A549 (cell line): Measurements from ENCODE around the gene RDH11.

Experiments used
- EHMT2 ChIP-seq: fragments of 200-600 bp; sonication (generic); IDR thresholded peaks from 2 replicates; pipeline ENCODE4 v1.6.1; 2016; ENCODE audit warnings: antibody characterized with exemption, low read depth, mild to moderate bottlenecking, moderate library complexity
- HMGXB4 ChIP-seq: fragments of 250-450 bp; sonication (Bioruptor Pico); IDR thresholded peaks from 2 replicates; pipeline ENCODE4 v1.5.0; 2021; ENCODE audit warnings: mild to moderate bottlenecking, moderate library complexity, borderline replicate concordance
- MAX ChIP-seq: IDR thresholded peaks from 2 replicates; pipeline ENCODE4 v1.6.1; 2012
- PHF8 ChIP-seq: fragments of 200-600 bp; sonication (generic); IDR thresholded peaks from 2 replicates; pipeline ENCODE4 v1.6.1; 2016; ENCODE audit warnings: low read depth, mild to moderate bottlenecking, antibody characterized with exemption, moderate library complexity, borderline replicate concordance
- POLR2A ChIP-seq: IDR thresholded peaks from 2 replicates; pipeline ENCODE4 v1.6.1; 2012; ENCODE audit warnings: mild to moderate bottlenecking, low read length
- RCOR1 ChIP-seq: fragments of 150-350 bp; IDR thresholded peaks from 2 replicates; pipeline ENCODE4 v1.6.1; 2014; ENCODE audit warnings: antibody characterized with exemption, low read length, low read depth
- REST ChIP-seq: fragments of 200-600 bp; sonication (generic); IDR thresholded peaks from 2 replicates; pipeline ENCODE4 v1.6.1; 2016; ENCODE audit warnings: antibody characterized with exemption, mild to moderate bottlenecking, moderate library complexity
- ZFP36 ChIP-seq: fragments of 450-650 bp; IDR thresholded peaks from 2 replicates; pipeline ENCODE4 v1.6.1; 2014; ENCODE audit warnings: borderline replicate concordance; ENCODE audit not compliant: partially characterized antibody
- TF ChIP-seq, protein P1 (sequence below): fragments of >200 bp; sonication (Bioruptor Twin); formaldehyde crosslinking; IDR thresholded peaks from 3 replicates; pipeline ENCODE4 v1.5.1; 2016

DNA sequence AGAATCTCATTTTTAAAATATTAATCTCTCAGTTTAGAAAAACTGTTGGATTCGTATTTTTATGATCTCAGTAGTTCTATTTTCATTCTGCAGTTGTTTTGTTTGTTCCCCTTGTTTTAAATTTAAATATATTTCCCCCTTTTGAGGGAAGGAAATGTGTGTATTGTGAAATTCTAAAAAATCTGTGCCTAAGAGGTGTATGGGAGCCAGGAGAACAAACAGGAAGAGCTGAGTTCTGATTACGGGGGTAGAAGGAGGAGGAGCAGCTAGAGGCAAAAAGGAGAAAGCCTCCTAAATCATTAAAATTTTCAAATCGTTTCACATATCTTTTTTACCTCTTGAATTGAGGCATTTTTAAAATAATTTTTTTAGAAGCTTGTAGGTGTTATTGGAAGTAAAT lies 8.4 kb upstream of the RDH11 start:
- TF ChIP-seq HMGXB4 (CRISPR knock-in tag) (no peak), MAX (no peak), RCOR1 (no peak), ZFP36 (no peak), PHF8 (no peak), POLR2A (no peak), EHMT2 (no peak), REST (no peak)
- TF ChIP-seq, protein P1, sequence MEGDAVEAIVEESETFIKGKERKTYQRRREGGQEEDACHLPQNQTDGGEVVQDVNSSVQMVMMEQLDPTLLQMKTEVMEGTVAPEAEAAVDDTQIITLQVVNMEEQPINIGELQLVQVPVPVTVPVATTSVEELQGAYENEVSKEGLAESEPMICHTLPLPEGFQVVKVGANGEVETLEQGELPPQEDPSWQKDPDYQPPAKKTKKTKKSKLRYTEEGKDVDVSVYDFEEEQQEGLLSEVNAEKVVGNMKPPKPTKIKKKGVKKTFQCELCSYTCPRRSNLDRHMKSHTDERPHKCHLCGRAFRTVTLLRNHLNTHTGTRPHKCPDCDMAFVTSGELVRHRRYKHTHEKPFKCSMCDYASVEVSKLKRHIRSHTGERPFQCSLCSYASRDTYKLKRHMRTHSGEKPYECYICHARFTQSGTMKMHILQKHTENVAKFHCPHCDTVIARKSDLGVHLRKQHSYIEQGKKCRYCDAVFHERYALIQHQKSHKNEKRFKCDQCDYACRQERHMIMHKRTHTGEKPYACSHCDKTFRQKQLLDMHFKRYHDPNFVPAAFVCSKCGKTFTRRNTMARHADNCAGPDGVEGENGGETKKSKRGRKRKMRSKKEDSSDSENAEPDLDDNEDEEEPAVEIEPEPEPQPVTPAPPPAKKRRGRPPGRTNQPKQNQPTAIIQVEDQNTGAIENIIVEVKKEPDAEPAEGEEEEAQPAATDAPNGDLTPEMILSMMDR, result no peak
